H1 (cell line): Measurements from ENCODE around the gene AGTR1. TPM values are rescaled to one million over a fixed set of nuclear protein-coding genes. Genes with fewer than 3 reads are reported as not detected.

ENCODE experiments used
- BACH1 ChIP-seq: IDR thresholded peaks from 2 replicates; pipeline ENCODE4 v1.6.1; 2012; ENCODE audit warnings: low read length, improper control_type of control experiment
- RNF2 ChIP-seq: fragments of 200-900, 300-1000 bp; sonication (generic); IDR thresholded peaks from 2 replicates; pipeline ENCODE4 v1.7.1; 2016; ENCODE audit warnings: borderline replicate concordance, low read depth, mild to moderate bottlenecking, antibody characterized with exemption, low read length; ENCODE audit not compliant: poor library complexity, severe bottlenecking; ENCODE audit errors: missing control alignments
- polyA plus RNA-seq, 7 experiments: library from polyadenylated mRNA; depleted of rRNA in 3 of 7; stranded (reverse) in 5 of 7; unstranded in 2 of 7; fragments of >200 nt in 5 of 7; fragments of 200-250 nt in 2 of 7; gene quantifications; 1 replicate in 5 of 7; 2 replicates in 1 of 7; 4 replicates in 1 of 7; pipeline versions ENCODE4 v1.2.1 to v1.2.3, GENCODE V29; 2011 to 2013; ENCODE audit warnings: missing spikeins in 2 of 7, mixed read lengths in 2 of 7
- total RNA-seq: library from RNA; stranded (reverse); fragmentation: NEBNext Ultra II Directional; extraction: Animal tissue kit (Norgen Biotek cat#: 25700); gene quantifications from 2 replicates; pipeline ENCODE4 v1.2.1, GENCODE V29; 2021

The AGTR1 gene
- total and polyA plus RNA-seq, 2 of the 8 experiments (the other 6 are each of a cell fraction or from before 2014, with no cell fraction given): 0.03 TPM; not detected in 1

DNA sequence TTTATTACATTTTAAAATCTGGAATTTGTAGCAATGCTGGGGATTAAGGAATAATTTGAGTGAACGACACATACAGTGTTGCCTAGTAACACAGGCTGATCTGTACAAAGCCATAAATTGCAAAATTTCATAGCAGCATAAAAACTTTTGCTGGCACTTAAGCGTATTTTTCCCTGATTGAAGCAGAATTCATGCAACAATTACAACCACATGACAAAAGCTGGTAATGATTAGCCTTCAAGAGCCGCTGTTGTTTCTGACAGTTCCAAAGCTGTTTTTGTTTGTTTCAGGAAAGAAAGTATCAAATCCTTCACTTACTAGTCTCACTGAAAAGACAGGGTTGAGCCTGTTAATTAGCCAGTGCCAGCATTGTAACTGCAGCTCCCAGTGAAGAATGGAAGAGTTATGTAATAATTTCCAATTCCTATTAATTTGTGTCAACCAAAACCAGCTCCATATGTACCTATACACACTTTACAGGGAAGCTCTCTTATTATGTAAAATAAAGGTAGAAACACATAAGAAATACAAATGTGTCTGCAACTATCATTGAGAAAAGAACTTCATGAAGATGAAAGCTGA, 60.7 kb downstream of the AGTR1 start (continued):
- no peak for TF ChIP-seq RNF2
- TF ChIP-seq BACH1: no peak
